Measurements from ENCODE around the gene MAP4K4. TPM values are rescaled to one million over a fixed set of nuclear protein-coding genes. Genes with fewer than 3 reads are reported as not detected.

Gene MAP4K4
- total RNA-seq, 2 donors from 2014 or later: 60.1 to 147 TPM

DNA sequence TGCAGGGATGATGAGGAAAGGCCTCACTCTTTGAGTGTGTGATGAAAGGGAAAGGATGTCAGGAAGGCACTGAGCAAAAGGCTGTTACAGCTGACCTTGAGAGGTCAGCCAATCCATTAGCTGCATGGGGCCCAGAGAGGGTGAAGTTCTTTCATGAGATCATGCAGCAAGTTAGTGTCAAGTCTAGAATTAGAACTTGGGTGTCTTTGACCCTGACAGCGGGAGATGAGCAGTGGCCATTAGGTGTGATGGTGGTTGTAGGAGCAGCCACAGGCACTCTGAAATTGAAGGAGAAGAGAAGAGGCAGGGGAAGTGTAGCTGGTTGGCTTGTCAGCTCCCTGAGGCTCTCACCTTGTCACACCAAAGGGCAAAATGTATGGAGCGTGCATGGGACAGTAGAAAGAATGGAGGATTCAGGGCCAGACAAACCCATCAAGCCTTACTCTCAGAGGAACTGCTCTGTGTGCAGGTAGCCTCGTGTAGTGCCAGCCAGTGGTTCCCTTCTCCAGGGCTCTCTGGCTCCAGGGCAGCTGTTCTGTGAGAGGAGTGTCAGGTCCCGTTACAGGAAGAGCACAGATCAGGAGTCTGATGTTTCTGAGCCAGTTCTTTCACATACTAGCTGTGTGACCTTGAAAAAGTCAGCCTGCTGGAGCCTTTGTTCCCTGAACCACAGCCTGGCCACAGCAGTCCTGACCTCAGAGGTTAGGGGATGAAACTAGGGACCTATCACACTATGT, 35.9 kb downstream of the MAP4K4 start:
- H3K27ac ChIP-seq: no peak overlapping the region

DNA sequence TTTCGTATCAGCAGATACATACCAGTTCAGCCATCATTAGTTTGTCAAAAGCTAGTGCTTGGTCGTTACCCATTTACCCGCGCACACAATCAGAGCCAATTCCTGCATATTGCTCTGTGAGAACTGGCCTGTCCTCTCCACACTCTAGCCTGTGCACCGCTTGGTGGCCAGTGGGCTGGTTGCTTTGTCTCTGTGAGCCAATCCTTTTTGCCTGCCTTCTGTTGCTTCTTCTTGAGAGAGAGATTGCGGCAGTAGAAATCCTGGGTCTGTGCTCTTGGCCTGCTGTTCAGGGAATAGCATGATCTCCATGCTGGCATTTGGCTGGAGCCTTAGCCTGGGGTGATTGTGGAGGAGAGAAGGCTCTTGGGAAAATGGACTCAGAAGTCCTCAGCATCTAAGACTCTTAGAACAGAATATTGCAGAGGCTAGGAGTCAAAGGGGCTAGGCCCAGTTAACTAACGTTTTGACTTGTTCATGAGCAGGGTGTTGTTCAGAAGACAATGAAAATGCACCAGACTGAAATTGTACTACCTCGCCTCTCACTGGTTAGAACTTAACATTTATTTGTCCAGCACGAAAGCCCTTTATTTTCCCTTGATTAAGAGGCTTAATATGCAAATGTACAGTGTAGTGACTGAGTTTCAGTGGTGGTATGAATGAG, 37.1 kb downstream of the MAP4K4 start:
- H3K36me3 ChIP-seq: no peaks in the 10 kb centered on the region
- H3K4me3 ChIP-seq: no peak overlapping the region
- H3K4me1 ChIP-seq (ENCODE audit: control insufficient read depth in 1 of 2, low read depth in 2 of 2): peaks cover 52 to 70% of the 10 kb centered on the region in 2 donors
- H3K27me3 ChIP-seq (replicated peaks; ENCODE audit: insufficient read depth): no peaks in the 10 kb centered on the region
- peak overlapping the region in 1 of 2 donors; percentile 15 for H3K27ac ChIP-seq
- DNase-seq (ENCODE audit: low spot score) (no peak), ATAC-seq (ENCODE audit: insufficient number of reproducible peaks, low FRiP score, low read depth) (no peak)
- TF ChIP-seq, protein P1, sequence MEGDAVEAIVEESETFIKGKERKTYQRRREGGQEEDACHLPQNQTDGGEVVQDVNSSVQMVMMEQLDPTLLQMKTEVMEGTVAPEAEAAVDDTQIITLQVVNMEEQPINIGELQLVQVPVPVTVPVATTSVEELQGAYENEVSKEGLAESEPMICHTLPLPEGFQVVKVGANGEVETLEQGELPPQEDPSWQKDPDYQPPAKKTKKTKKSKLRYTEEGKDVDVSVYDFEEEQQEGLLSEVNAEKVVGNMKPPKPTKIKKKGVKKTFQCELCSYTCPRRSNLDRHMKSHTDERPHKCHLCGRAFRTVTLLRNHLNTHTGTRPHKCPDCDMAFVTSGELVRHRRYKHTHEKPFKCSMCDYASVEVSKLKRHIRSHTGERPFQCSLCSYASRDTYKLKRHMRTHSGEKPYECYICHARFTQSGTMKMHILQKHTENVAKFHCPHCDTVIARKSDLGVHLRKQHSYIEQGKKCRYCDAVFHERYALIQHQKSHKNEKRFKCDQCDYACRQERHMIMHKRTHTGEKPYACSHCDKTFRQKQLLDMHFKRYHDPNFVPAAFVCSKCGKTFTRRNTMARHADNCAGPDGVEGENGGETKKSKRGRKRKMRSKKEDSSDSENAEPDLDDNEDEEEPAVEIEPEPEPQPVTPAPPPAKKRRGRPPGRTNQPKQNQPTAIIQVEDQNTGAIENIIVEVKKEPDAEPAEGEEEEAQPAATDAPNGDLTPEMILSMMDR (IDR thresholded peaks at IDR 0.05): no peak
- no peaks in the 10 kb centered on the region for H3K9me3 ChIP-seq

More for the DNA sequence above, 35.9 kb downstream of the MAP4K4 start:
- no peak for ATAC-seq (ENCODE audit: insufficient number of reproducible peaks, low FRiP score, low read depth)
- Histone ChIP-seq H3K9me3 (no peaks in the 10 kb centered on the region), H3K4me3 (no peak overlapping the region), H3K27me3 (replicated peaks; ENCODE audit: insufficient read depth) (no peaks in the 10 kb centered on the region), H3K4me1 (ENCODE audit: control insufficient read depth in 1 of 2, low read depth in 2 of 2) (peaks cover 44 to 61% of the 10 kb centered on the region in 2 donors), H3K36me3 (no peaks in the 10 kb centered on the region)
- no peak for DNase-seq (ENCODE audit: low spot score)
- TF ChIP-seq, protein P1 (IDR thresholded peaks at IDR 0.05): no peak

DNA sequence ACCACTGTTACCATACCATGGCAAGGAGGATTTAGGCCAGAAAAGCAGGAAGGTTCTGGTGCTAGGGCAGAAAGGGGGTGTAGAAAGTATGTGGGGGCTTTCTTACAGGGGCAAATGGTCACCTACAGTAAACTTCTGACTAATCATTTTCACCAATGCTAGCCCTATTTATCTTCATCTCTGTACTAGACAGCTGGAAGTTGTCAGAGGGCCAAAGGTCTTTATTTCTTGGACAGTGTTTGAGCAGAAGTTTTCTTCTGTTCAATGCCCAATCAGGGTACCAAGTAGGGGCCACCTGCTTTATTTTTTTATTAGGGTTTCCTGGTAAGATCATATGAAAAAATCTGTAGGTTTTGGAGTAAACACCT, 37.6 kb downstream of the MAP4K4 start:
- ATAC-seq (ENCODE audit: insufficient number of reproducible peaks, low FRiP score, low read depth): no peak
- H3K36me3 ChIP-seq: no peaks in the 10 kb centered on the region
- peaks cover 52 to 71% of the 10 kb centered on the region in 2 donors for H3K4me1 ChIP-seq (ENCODE audit: control insufficient read depth in 1 of 2, low read depth in 2 of 2)
- no peak overlapping the region for H3K27ac ChIP-seq
- no peak for DNase-seq (ENCODE audit: low spot score)
- TF ChIP-seq, protein P1 (IDR thresholded peaks at IDR 0.05): no peak
- H3K27me3 ChIP-seq (replicated peaks; ENCODE audit: insufficient read depth): no peaks in the 10 kb centered on the region
- H3K4me3 ChIP-seq: no peak overlapping the region
- no peaks in the 10 kb centered on the region for H3K9me3 ChIP-seq

DNA sequence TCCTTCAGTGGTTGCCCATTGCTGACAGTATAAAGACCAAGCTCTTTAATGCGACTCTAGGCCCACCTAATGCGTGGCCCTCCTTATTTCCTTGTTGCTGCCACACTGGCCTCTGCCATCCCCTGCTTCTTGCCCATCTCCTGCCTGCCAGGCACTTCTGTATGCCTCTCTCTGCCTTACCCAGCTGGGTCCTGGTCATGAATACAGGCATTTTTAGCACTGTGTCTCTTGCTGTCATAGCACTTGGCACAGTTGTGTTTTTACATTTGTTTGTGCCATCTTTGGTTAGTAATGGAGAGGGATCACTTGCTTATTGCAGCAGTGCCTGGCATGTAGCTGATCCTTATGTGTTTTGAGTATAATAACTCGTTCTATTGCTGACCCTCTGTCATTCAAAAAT, 38.7 kb downstream of the MAP4K4 start:
- no peaks in the 10 kb centered on the region for H3K27me3 ChIP-seq (replicated peaks; ENCODE audit: insufficient read depth)
- DNase-seq (ENCODE audit: low spot score): no peak
- H3K36me3 ChIP-seq: no peaks in the 10 kb centered on the region
- no peak for ATAC-seq (ENCODE audit: insufficient number of reproducible peaks, low FRiP score, low read depth)
- TF ChIP-seq, protein P1 (IDR thresholded peaks at IDR 0.05): no peak
- H3K4me3 ChIP-seq: no peak overlapping the region
- H3K27ac ChIP-seq: peak overlapping the region in 1 of 2 donors; percentile 47
- no peaks in the 10 kb centered on the region for H3K9me3 ChIP-seq
- peaks cover 59 to 80% of the 10 kb centered on the region in 2 donors for H3K4me1 ChIP-seq (ENCODE audit: control insufficient read depth in 1 of 2, low read depth in 2 of 2)

DNA sequence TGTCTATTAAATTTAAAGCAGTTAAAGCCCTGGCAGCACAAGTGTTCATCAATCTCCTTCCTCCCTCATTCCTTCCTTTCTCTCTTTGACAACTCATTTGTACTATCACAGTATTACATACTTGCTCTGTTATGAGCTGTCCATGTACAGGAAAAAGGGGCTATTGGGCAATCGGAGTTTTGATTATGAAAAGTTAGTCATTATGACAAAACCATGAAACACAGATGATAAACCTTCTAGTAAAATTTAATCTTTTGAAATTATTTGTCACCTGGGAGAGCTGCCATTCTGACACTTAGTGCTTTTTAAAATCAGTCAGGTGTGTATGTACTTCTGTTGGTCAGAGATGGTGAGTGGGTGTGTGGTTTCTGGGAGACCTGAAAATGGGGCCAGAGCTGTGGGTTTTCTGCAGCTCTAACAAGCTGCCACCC, 39.4 kb downstream of the MAP4K4 start:
- DNase-seq (ENCODE audit: low spot score) (no peak), ATAC-seq (ENCODE audit: insufficient number of reproducible peaks, low FRiP score, low read depth) (no peak)
- H3K9me3 ChIP-seq: no peaks in the 10 kb centered on the region
- no peaks in the 10 kb centered on the region for H3K27me3 ChIP-seq (replicated peaks; ENCODE audit: insufficient read depth)
- no peaks in the 10 kb centered on the region for H3K36me3 ChIP-seq
- H3K4me3 ChIP-seq: no peak overlapping the region
- peak overlapping the region; percentile 7 to 47 for H3K27ac ChIP-seq
- H3K4me1 ChIP-seq (ENCODE audit: control insufficient read depth in 1 of 2, low read depth in 2 of 2): peaks cover 58 to 87% of the 10 kb centered on the region in 2 donors
- TF ChIP-seq, protein P1 (IDR thresholded peaks at IDR 0.05): no peak
